Limb (tissue), 2 donors: ENCODE measurements around the gene IREB2.
"Not testable (repeated sequence)": the region's sequence is repeated elsewhere in the genome, so short reads cannot be mapped to it uniquely, and the experiment has no call there.

ENCODE experiments used
- DNase-seq, 2 donors: peaks; one replicate each; pipeline ENCODE4 v3.0.0-alpha.2; 2016; ENCODE audit errors: extremely low spot score in 2 of 2

IREB2 gene, protein sequence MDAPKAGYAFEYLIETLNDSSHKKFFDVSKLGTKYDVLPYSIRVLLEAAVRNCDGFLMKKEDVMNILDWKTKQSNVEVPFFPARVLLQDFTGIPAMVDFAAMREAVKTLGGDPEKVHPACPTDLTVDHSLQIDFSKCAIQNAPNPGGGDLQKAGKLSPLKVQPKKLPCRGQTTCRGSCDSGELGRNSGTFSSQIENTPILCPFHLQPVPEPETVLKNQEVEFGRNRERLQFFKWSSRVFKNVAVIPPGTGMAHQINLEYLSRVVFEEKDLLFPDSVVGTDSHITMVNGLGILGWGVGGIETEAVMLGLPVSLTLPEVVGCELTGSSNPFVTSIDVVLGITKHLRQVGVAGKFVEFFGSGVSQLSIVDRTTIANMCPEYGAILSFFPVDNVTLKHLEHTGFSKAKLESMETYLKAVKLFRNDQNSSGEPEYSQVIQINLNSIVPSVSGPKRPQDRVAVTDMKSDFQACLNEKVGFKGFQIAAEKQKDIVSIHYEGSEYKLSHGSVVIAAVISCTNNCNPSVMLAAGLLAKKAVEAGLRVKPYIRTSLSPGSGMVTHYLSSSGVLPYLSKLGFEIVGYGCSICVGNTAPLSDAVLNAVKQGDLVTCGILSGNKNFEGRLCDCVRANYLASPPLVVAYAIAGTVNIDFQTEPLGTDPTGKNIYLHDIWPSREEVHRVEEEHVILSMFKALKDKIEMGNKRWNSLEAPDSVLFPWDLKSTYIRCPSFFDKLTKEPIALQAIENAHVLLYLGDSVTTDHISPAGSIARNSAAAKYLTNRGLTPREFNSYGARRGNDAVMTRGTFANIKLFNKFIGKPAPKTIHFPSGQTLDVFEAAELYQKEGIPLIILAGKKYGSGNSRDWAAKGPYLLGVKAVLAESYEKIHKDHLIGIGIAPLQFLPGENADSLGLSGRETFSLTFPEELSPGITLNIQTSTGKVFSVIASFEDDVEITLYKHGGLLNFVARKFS

GRCh38 chr15:78437762-78438618 lies at the start of gene IREB2:
Gene IREB2, plus strand, starts transcription at chr15:78438216. Its CDS starts 122 bp downstream, at chr15:78438338.
- DNase-seq = peak; percentile 99

- no peak for DNase-seq
Measured at GRCh38 chr15:78388865-78389264, 49.2 kb upstream of the IREB2 start.

- DNase-seq = peak; percentile 70
Measured at GRCh38 chr15:78389322-78389721, 48.7 kb upstream of the IREB2 start.

DNA sequence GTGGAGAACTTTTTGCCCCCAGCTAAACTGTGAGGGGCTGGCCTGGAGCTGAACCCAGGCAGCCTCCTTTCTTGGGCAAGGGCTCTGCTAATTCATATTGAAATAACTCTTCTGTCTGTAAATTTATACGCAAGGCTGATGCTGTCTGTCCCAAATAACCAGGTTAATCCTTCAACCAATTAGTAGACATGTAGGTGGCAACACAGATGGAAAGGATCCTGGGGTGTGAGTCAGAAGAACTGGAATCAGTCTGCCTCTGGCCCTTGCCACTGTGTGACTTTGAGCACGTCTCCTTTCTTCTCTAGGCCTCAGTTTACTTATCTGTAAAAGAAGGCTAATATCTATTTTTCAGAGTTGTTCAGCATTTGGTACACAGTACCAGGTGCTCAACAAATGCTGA lies 48.3 kb upstream of the IREB2 start:
- no peak for DNase-seq

DNA sequence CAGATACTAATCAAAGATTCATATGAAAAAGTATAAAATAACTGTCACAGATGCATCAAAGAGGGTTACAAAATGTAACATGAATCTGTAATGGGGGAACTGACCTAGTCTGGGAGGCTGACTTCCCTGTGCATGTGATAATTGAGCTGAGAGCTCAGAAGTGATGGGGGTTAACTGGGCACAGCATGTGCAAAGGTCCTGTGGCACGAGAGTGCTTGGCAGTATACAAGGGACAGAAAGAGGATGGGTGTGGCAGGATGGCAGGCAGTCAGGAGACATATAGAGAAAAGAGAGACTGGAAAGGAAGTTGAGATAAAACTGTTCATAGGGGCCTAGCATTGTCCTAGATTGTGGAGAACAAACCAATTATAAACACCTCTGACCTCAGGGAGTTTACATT lies 47.8 kb upstream of the IREB2 start:
- no peak for DNase-seq

GRCh38 chr15:78390826-78391225 lies 47.2 kb upstream of the IREB2 start:
- no peak for DNase-seq

DNA sequence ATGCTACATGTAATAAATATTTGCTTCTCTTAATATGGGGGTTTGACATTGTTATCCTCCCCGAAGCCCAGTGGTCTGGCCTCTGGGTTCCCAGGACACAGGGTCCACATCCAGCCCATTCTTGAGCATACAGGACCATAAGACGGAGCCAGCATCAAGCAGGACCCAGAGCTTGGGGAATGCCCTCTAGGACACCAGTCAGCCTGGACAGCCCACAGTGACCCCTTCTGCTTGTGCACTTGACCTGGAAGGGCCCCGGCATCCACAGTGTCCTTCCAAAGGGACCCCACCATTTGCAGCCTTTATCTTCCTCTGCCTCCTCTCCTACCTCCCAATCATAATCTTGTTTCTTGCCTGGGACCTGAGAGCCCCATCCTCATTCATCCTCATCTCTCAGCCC lies 46.2 kb upstream of the IREB2 start:
- DNase-seq = no peak

GRCh38 chr15:78392430-78392829 lies 45.6 kb upstream of the IREB2 start:
- no peak for DNase-seq

DNA sequence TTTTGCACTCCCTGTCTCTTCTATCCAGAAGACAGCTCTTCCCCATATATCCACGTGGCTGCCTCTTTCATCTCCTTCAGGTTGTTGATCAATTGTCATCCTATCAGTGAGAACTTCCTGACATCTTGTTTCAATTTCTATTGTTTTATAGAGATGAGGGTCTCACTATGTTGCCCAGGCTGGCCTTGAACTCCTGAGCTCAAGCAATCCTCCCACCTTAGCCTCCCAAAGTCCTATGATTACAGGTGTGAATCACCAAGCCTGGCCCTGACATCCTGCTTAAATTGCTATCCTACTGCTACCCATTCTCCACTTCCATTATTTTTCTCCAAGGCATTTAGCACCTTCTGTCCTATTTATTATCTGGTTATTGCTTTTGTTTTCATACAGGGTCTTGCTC lies 44.9 kb upstream of the IREB2 start:
- DNase-seq = no peak

GRCh38 chr15:78394026-78394425 lies 44.0 kb upstream of the IREB2 start:
- DNase-seq = no peak

DNA sequence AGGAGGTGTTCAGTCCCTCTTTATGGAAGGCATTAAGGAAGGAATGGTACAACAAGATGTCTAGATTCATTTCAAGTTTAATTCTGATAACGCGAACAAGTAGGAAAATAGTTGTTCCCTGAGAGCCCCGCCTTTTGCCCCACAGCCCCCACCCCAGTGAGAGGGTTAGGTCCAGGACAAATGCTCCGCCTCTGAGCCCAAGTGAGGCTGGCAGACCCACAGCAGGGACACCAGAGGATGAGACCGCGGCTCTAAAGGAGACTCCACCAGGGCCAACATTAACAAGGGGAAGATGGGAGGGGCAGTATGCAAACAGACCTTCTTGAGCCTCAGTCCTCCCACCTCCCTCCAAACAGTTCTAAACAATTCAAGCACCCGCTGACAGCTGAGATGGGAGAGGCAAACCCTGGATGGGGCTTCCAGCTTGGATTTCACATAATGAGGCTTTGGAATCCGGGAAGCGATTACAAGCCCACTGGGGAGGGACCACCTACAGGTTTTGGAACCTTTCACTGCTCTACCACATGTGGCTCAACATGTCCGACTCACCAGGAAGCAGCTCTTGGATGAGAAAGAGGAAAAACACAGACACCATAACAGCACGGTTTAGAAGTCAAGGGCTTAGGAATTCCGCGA lies 42.9 kb upstream of the IREB2 start:
- peak; percentile 55 to 83 for DNase-seq

DNA sequence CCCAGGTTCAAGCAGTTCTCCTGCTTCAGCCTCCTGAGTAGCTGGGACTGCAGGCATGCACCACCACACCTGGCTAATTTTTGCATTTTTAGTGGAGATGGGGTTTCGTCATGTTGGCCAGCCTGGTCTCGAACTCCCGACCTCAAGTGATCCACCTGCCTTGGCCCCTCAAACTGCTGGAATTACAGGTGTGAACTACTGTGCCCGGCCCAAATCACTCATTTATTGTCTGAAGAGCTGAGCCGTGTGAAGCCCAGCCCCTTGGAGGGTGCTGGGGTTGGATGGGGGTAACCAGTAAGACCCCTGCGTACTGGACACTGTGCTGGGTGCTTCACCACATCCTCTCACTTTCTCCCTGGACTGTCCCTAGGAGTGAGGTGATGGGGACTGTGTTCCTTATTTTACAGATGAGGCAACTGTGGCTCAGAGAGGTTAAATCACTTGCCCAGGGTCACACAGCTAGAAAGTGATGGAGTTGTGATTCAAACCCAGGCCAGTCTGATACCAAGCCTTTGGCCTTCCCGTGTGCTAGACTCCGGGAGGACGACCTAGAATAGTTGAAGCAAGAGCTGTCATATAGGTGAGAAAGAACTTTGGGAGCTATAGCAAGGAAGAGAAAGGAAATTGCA lies 41.7 kb upstream of the IREB2 start:
- no peak for DNase-seq

DNA sequence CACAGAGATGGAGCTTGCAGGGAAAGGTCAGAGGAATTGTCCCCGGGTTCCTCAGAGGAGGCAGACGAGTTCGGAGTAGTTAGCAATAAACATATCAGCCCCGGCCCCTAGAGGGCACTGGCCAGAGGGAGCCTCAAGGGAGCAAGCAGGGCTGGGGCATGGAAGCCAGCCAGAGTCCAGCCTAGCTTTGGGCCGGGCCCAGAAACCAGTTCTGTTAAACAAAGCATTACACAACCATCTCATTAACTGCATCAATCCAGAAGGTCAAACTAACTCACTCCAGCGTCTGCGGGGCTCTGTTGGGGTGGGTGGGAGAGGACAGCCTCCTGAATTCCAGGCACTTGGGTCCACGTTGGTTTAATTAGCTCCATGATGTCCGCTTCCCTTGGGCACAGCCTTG lies 41.0 kb upstream of the IREB2 start:
- no peak for DNase-seq

DNA sequence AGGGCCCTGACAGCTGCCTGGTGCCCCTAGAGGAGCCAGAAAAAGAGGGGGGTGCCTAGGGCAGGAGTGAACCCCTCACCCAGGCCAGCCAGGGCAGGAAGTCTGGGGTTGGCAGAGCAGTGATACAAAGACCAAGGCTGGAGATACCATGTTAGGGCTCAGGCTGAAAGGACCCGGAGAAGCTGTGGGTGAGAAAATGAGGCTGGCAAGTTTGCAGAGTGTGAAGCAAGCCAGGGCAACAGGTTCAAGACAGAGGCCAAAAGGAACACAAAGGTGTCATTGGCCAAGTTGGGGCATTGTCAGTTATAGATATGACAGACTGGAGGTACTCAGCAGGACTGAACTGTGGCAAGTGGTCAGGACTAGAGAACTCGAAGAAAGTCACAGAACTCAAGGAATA lies 40.6 kb upstream of the IREB2 start:
- no peak for DNase-seq

DNA sequence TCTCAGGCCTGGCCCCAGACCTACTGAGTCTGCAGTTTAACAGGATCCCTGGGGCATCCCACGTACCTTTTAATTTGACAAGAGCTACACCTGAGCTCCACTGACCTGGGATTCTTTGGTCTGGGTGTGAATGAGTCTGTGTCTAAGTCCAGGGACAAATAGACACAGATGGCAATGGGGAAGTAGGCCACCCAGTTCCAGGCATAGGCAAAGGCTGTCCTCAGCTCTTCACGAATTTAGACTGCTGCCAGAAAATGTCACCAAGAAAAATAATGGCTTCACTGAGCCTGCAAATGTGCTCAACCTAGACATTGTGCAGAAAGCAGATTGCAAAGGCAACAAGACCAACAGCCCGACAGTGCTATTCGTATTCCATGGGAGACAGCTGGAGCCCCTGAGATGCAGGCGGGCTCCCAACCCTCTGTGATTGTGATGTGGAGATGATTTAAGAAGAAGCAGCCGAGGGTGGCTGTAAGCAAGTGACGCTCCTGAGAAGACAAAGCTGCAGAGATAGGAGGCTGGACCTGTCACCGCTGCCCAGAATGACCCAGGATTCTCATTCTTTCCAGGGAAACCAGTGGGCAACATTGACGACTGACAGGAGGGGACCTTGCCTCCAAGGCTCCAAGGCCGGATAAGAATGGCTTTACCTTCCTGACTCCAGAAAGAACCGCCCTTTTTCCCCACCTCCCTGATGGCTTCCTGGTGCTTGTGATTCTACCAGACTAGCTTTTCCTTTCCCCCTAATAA lies 39.8 kb upstream of the IREB2 start:
- no peak for DNase-seq

DNA sequence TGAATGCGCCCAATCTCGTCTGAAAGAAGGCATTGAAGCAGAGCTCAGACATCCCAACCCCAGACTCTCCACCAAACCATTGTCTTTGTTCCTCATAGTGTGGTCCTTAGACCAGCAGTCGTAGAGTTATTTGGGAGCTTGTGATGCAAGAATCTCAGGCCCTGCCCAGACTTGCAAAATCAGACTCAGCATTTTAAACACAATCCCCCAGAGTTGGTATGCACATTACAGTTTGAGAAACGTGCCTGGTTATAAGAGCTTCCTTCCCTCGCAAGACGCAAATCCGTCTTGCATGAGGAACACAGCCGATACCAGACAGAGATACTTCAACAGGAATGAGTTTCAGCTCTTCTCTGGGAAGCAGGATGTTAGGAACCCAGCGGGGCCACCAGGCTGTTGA lies 38.9 kb upstream of the IREB2 start:
- DNase-seq = no peak

GRCh38 chr15:78402061-78402610 lies 35.9 kb upstream of the IREB2 start:
- DNase-seq = no peak

- DNase-seq = no peak
Measured at GRCh38 chr15:78404125-78404524, 33.9 kb upstream of the IREB2 start.

- not testable (repeated sequence) for DNase-seq
Measured at GRCh38 chr15:78404796-78405195, 33.2 kb upstream of the IREB2 start.
